Heart right ventricle (tissue), 16 donors: Measurements from ENCODE around the gene MRFAP1L1. TPM values are rescaled to one million over a fixed set of nuclear protein-coding genes. Genes with fewer than 3 reads are reported as not detected.
A peak's percentile ranks its signal among the peaks of the same experiment; 100 is the strongest.
"Not testable (repeated sequence)": the region's sequence is repeated elsewhere in the genome, so short reads cannot be mapped to it uniquely, and the experiment has no call there.

Experiments
- ATAC-seq, 8 donors: fragments of 200-7000 bp; cut with Tn5 transposase; one replicate each; pipeline ENCODE4 v1.9.1; 2020; ENCODE audit warnings: mild to moderate bottlenecking in 8 of 8, moderate library complexity in 8 of 8, moderate number of reproducible peaks in 1 of 8
- DNase-seq, 2 donors: peaks; one replicate each; pipeline ENCODE4 v3.0.0-alpha.2; 2020
- H3K27ac ChIP-seq, 10 donors: fragments of 200-600 bp; sonication (generic) in 2 of 10; one replicate each; pipeline versions ENCODE4 v1.5.0 to v1.8.0; 2020 to 2022; ENCODE audit warnings: mild to moderate bottlenecking in 3 of 10
- H3K27me3 ChIP-seq, 7 donors: fragments of 200-600 bp; one replicate each; pipeline ENCODE4 v1.8.0; 2021 to 2022; ENCODE audit warnings: mild to moderate bottlenecking in 2 of 7
- H3K36me3 ChIP-seq, 9 donors: fragments of 200-600 bp; sonication (generic) in 1 of 9; one replicate each; pipeline versions ENCODE4 v1.5.0 to v1.8.0; 2020 to 2022; ENCODE audit warnings: mild to moderate bottlenecking in 2 of 9
- H3K4me1 ChIP-seq, 9 donors: fragments of 200-600 bp; sonication (generic) in 1 of 9; one replicate each; pipeline versions ENCODE4 v1.5.0 to v1.8.0; 2020 to 2022; ENCODE audit warnings: mild to moderate bottlenecking in 4 of 9
- H3K4me3 ChIP-seq, 10 donors: fragments of 200-600 bp; sonication (generic) in 2 of 10; one replicate each; pipeline versions ENCODE4 v1.5.0 to v1.8.0; 2020 to 2022; ENCODE audit warnings: mild to moderate bottlenecking in 7 of 10, moderate library complexity in 2 of 10
- H3K9me3 ChIP-seq, 11 donors: fragments of 200-600 bp in 10 of 11; sonication (generic) in 2 of 11; one replicate each; pipeline versions ENCODE4 v1.5.0 to v1.8.0; 2013 to 2022; ENCODE audit warnings: mild to moderate bottlenecking in 2 of 11, control low read depth in 1 of 11, moderate library complexity in 1 of 11
- CTCF ChIP-seq, 9 donors: fragments of 200-600 bp; sonication (generic) in 2 of 9; IDR thresholded peaks; one replicate each; pipeline versions ENCODE4 v1.5.0 to v1.8.0; 2021 to 2022; ENCODE audit warnings: antibody characterized with exemption in 9 of 9, mild to moderate bottlenecking in 5 of 9, moderate library complexity in 1 of 9
- WGBS, 2 donors: extraction: QIAGEN DNeasy Blood & Tissue Kit; methylation state at CpG; one replicate each; pipeline ENCODE4 v1.1.7; 2013; ENCODE audit warnings: inconsistent platforms in 1 of 2; 5-methylcytosine and 5-hydroxymethylcytosine counted together
- intact Hi-C, 10 donors: fragments of 100-400 bp; cut with DNase I; formaldehyde crosslinking; loops; one replicate each; pipeline versions ENCODE4 v1.11.1 to v1.14.2; 2022
- polyA plus RNA-seq, 2 donors: library from polyadenylated mRNA; stranded (reverse); fragments of 200-250 nt; gene quantifications; one replicate each; pipeline ENCODE4 v1.2.3, GENCODE V29; 2013
- total RNA-seq, 10 donors: library from RNA; stranded (reverse); fragmentation: NEBNext Ultra II Directional in 3 of 10; extraction: Animal tissue kit (Norgen Biotek cat#: 25700) in 3 of 10; gene quantifications; one replicate each; pipeline versions ENCODE4 v1.2.1 to v1.2.4, GENCODE V29; 2021 to 2023
- donor health status: Arrhythmogenic right ventricular cardiomyopathy.
- donor health status: ischemic (EF 13 %, LVEDD 7.1; RV severe dilation, severe dysfunction).
- donor health status: healthy with polysubstance abuse.
- donor health status: DM: no; HTN: yes; CAD: no.
- donor health status: DM: no; HTN: no; CAD: no.
- donor health status: ischemic (EF 25% LVEDD 6.9; RV normal size, moderate dysfunction).
- donor health status: ischemic (EF 25% LVEDD 5.7; RV mildly dilated, moderate dysfunction).
- donor health status: healthy.
- donor health status: DM: yes; HTN: yes; CAD: no.
- donor health status: Ischemic cardiomyopathy.
- donor health status: ischemic (EF 35%, LVEDD 5.7; RV mildly dilated, moderate dysfunction).
- donor health status: nonischemic (EF 11% LVEDD 7.7; RV severe dilation, severe dysfunction).
- donor health status: DM: yes; HTN: yes; CAD: no.
- donor health status: PGD.
- donor health status: ischemic (EF 29% LVEDD 5.4; RV normal size, mild dysfunction).
- donor health status: nonischemic (EF 23%, LVEDD 6.1; RV moderate dilation, normal function).

The MRFAP1L1 gene
- total and polyA plus RNA-seq, 12 donors: 37.5 to 73.7 (median 42.8) TPM

- DNase-seq (no peak), ATAC-seq (peak in 3 of 8 donors; percentile 6 to 22 (median 20))
- Histone ChIP-seq H3K4me1 (peaks cover 14 to 41% (median 36%) of the 10 kb centered on the region in 9 donors), H3K27ac (peak overlapping the region; percentile 63 to 92 (median 88)), H3K36me3 (peaks cover 0 to 11% (median 0%) of the 10 kb centered on the region in 9 donors), H3K9me3 (no peaks in the 10 kb centered on the region), H3K4me3 (peak overlapping the region; percentile 36 to 97 (median 74)), H3K27me3 (no peaks in the 10 kb centered on the region)
- peak in 4 of 9 donors; percentile 39 to 43 (median 41) for TF ChIP-seq CTCF (IDR thresholded peaks at IDR 0.05)
- intact Hi-C loops: loop anchor here in 3 of 10 donors (2.0 to 5.0 kb wide), 2 partner anchors 34 to 38 kb away; partner anchors contain the start of gene MRFAP1L1 (in 2 of the 3)
- 5 to 6% methylated on average over 40 of the region's 40 CpGs for WGBS, 2 donors
These were observed 35.0 kb downstream of the MRFAP1L1 start for GRCh38 chr4:6674500-6675149.

- H3K27me3 ChIP-seq: no peaks in the 10 kb centered on the region
- peaks cover 0 to 11% (median 0%) of the 10 kb centered on the region in 9 donors for H3K36me3 ChIP-seq
- intact Hi-C loops: loop anchor here in 3 of 10 donors (1.0 to 5.0 kb wide), 3 partner anchors 34 to 38 kb away; partner anchors contain the start of genes MRFAP1L1 (in 2 of the 3) and MRFAP1 (in 1 of the 3)
- H3K4me3 ChIP-seq: peak overlapping the region; percentile 36 to 97 (median 74)
- H3K27ac ChIP-seq: peak overlapping the region; percentile 63 to 92 (median 88)
- peak; percentile 92 to 94 for DNase-seq
- 1% methylated on average over 74 to 89 of the region's 89 CpGs for WGBS, 2 donors
- ATAC-seq: peak; percentile 92 to 98 (median 94)
- H3K4me1 ChIP-seq: peaks cover 14 to 41% (median 36%) of the 10 kb centered on the region in 9 donors
- peak in 1 of 9 donors; percentile 15 for TF ChIP-seq CTCF (IDR thresholded peaks at IDR 0.05)
- no peaks in the 10 kb centered on the region for H3K9me3 ChIP-seq
These were observed 35.8 kb downstream of the MRFAP1L1 start for GRCh38 chr4:6673660-6674499.

GRCh38 chr4:6673191-6673659, 36.4 kb downstream of the MRFAP1L1 start:
- peak overlapping the region in 9 of 10 donors; percentile 68 to 97 (median 74) for H3K4me3 ChIP-seq

GRCh38 chr4:6672541-6673190, 37.0 kb downstream of the MRFAP1L1 start:
- H3K9me3 ChIP-seq, H3K27me3 ChIP-seq, ATAC-seq, H3K36me3 ChIP-seq, DNase-seq: not testable (repeated sequence)
- Histone ChIP-seq H3K27ac (peak overlapping the region in 4 of 10 donors; percentile 88 to 92 (median 89)), H3K4me3 (peak overlapping the region in 2 of 10 donors; percentile 68 to 74), H3K4me1 (peaks cover 14 to 41% (median 36%) of the 10 kb centered on the region in 9 donors)
- intact Hi-C loops: loop anchor here in 2 of 10 donors (1.0 to 5.0 kb wide), 2 partner anchors 32 to 40 kb away; partner anchors contain the start of gene MRFAP1 (in 1 of the 2)
- WGBS, 2 donors: 95 to 98% methylated on average over 29 to 34 of the region's 34 CpGs

More at GRCh38 chr4:6673191-6673659, 36.4 kb downstream of the MRFAP1L1 start:
- not testable (repeated sequence) for DNase-seq, H3K27me3 ChIP-seq, H3K9me3 ChIP-seq
- Histone ChIP-seq H3K36me3 (peaks cover 0 to 11% (median 0%) of the 10 kb centered on the region in 9 donors), H3K4me1 (peaks cover 14 to 41% (median 36%) of the 10 kb centered on the region in 9 donors), H3K27ac (peak overlapping the region; percentile 63 to 92 (median 88))
- 27 to 35% methylated on average over 14 of the region's 14 CpGs for WGBS, 2 donors
- intact Hi-C loops: loop anchor here in 2 of 10 donors (1.0 to 5.0 kb wide), 2 partner anchors 33 to 39 kb away; partner anchors contain the start of gene MRFAP1 (in 1 of the 2)
- peak in 6 of 8 donors; percentile 1 to 58 (median 36) for ATAC-seq
